GM18861 (cell line): ENCODE measurements around the gene PTPN1.

ENCODE experiments used
- ATAC-seq: cut with Tn5 transposase; IDR thresholded peaks from one replicate; pipeline ENCODE4 v1.9.1; 2021; ENCODE audit not compliant: unreplicated experiment

The PTPN1 gene

GRCh38 chr20:50572938-50573777 lies 63.0 kb downstream of the PTPN1 start:
- ATAC-seq, result no peak

GRCh38 chr20:50574108-50574507 lies 63.9 kb downstream of the PTPN1 start:
- ATAC-seq, result no peak

DNA sequence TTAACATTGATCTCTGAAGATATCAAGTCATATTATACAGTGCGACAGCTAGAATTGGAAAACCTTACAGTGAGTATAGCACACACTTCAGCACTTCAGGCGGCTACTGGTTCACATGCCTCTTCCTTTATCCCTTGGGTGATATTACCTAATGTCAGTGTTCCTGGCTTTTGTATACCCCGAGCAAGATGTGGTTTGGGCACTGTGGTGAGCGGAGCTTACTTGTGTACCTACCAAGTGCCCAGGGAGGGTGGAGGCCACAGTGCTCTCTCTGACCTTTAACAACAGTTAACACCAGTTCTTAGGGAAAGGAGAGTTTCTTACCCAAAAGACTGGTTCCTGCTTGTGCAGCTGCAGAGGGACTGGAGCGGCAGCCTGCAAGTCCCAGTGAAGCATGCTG lies 64.4 kb downstream of the PTPN1 start:
- no peak for ATAC-seq

DNA sequence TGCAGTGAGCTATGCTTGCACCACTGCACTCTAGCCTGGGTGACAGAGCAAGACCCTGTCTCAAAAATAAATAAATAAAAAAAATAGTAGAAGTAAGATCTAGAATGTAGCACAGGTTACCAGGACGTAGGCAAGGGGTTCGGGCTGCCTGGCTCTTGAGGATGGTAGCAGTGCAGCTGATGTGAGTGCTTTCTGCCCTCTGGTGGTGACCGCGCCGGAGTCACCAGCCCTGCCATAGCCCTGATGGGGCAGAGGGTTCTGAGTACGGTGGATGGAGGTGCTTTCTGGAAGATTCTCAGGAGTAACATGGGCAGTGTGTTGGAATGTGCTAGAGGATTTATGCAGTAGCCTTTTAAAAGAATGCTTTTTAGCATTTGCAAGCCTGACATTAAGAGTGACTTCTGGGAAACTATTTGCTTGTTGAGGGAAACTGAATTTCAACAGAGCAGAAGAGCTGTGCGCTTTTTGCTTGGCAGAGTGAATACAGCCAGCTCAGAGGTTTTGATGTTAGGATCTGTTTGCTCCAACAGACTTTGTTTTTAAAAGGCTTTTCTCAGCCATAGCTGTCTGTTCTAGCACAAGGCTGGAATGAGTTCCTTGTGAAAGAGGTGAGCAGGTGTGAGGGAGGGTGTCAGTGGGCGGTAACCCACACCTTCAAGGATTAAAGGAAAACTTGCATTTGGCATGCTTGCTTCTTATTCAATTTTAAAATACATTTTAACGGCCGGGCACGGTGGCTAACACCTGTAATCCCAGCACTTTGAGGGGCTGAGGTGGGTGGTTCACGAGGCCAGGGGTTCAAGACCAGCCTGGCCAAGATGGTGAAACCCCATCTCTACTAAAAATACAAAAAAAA lies 65.9 kb downstream of the PTPN1 start:
- no peak for ATAC-seq

DNA sequence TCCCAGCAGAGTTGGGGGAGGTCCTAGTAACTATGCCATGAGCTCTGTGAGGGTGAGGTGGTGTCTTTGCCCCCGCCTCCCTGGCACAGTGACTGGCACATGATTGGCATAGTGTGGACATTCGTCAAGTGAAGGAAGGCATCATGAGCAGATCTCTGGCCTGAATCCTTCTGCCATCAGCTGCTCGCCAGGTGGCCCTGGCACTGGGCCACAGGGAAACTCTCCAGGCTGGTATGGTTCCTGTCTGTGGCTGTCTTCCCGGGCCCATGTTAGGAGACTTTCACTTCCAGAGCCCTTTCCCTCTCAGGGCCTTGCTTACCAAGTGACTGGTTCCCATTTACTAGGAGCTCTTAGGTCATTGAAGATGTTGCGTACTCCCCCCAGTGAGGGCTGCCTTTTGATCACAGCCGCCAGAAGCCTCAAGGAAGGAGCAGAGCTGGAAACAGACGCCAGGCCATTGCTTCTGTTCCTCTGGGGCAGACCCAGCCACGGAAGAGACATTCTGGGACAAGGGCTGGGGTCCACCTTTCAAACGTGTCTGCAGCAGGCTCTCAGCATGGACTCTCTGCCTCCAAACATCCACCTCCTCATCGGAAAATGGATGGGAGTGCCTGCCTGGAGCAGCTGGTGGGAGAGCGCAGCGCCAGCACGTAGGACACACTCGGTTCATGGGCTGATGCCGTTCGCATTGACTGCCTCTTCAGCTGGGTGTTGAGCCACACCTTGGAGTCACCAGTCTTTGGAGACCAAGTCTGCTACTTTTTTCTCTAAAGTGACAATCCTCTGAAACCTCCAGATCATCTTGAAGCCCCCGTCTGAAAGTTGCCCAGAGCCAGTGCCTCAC lies 67.2 kb downstream of the PTPN1 start:
- ATAC-seq, result no peak

- no peak for ATAC-seq
These were observed 68.0 kb downstream of the PTPN1 start for GRCh38 chr20:50578061-50578777.

- no peak for ATAC-seq
These were observed 68.6 kb downstream of the PTPN1 start for GRCh38 chr20:50578778-50579165.

GRCh38 chr20:50579511-50579910 lies 69.3 kb downstream of the PTPN1 start:
- no peak for ATAC-seq

DNA sequence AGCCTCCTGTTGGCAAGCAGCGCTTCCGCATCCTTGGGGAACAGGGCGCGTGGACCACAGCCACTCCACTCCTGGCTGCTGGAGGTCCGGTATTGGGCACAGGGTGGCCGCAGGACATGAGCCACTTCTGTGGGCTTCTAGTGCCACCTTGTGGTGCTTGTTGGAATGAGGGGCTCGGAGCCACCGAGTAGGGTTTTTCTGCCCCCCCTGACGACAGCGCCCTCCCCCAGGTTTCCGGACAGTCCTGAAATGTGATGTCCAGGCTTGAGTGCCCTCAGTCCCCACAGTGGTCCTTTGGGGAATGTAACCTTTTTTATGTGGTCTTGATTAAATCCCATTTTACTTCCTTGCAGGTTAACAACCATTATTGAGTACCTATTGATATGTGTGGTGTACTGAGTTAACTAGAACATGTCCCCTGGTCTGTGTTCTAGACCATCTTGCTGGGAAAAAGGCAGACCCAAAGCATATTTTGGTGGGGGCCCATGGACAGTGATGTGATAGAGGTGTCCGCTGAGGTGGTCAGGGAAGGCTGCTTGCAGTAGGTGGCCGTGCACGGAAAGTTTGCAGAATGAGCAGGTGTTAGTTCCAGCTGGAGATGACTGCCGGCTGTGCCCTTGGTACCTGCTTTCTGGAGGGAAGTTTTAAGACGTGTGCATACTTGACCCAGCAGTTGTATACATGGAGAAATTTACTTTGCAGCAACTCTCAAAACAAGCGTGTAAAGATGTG lies 70.0 kb downstream of the PTPN1 start:
- no peak for ATAC-seq

- ATAC-seq, result no peak
These were observed 70.8 kb downstream of the PTPN1 start for GRCh38 chr20:50580842-50581544.

DNA sequence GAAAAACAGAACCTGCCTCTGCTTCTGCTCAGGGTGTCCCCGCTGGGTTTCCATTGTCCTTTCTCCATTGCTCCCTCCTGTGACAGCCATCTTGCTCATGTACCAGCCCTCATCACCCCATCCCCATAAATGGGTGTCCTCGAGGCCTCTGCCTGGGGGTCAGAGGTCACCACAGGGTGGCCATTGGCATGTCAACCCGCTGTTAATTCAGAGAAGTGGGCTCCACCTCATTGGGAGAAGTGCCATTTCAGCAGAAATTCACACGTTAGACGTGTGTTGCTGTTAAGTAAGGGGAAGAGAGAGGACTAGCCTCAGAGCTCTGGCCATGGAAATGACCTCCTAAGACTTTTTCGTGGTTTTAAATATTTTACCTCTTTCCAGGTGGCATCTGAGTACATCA lies 71.9 kb downstream of the PTPN1 start:
- no peak for ATAC-seq

DNA sequence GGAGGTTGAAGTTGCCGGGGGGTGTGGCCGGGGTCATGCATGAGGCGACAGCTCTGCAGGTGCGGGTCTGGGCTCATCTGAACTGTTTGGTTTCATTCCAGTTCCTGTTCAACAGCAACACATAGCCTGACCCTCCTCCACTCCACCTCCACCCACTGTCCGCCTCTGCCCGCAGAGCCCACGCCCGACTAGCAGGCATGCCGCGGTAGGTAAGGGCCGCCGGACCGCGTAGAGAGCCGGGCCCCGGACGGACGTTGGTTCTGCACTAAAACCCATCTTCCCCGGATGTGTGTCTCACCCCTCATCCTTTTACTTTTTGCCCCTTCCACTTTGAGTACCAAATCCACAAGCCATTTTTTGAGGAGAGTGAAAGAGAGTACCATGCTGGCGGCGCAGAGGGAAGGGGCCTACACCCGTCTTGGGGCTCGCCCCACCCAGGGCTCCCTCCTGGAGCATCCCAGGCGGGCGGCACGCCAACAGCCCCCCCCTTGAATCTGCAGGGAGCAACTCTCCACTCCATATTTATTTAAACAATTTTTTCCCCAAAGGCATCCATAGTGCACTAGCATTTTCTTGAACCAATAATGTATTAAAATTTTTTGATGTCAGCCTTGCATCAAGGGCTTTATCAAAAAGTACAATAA lies 72.5 kb downstream of the PTPN1 start:
- no peak for ATAC-seq

- ATAC-seq, result no peak
These were observed 73.4 kb downstream of the PTPN1 start for GRCh38 chr20:50583442-50584150.

- no peak for ATAC-seq
These were observed 74.5 kb downstream of the PTPN1 start for GRCh38 chr20:50584687-50585086.

- ATAC-seq, result no peak
These were observed 75.0 kb downstream of the PTPN1 start for GRCh38 chr20:50585214-50585613.

DNA sequence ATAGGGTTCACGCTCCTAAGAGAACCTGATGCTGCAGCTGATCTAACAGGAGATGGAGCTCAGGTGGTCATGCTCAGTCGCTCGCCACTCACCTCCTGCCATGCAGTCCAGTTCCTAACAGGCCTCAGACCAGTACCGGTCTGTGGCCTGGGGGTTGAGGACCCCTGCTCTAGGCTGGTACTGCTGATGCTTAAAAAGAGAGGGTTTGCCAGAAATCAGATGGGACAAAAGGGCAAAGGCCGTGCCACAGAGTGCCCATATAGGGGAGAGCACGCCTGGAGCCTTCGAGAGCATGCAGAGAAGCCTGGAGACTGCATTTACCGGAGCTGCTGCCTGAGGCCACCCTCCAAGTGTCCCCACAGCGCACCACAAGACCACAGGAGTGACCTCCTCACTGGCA lies 75.5 kb downstream of the PTPN1 start:
- no peak for ATAC-seq

DNA sequence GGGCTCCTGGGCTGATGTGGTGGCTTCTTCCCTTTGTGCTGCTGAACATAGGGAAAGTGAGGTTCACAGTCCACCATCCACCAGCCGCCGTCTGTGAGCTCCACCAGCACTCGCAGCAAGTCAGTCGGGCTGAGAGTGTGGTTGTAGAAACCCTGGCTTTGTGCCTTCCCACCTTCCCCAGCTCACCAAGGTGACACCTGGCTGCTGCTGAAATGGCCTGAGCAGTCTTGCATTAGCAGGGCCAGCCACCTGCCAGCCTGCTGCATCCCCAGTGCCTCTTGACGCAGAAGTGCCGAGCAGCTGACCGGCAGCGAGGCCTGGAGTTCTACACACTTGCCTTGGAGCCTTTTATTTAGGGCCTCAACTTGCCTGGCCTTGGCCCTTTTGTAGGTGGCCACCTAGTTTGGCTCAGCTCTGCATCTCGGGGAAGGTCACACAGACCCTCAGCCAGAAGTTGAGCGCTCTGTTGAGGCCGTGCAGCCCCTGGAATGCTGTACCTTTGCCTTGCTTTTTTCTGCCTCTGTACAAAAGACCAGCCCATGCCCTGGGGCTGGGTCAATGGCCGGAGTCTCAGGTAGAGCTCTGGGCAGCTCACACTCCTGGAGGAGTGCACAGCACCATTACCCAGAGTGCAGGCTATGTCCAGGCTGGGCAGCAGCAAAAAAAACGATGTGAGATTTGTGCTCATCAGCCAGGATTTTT lies 76.5 kb downstream of the PTPN1 start:
- no peak for ATAC-seq
